Activated B cell treated with CpG ODN at 0.5 μM for 24 hours (primary cell): ENCODE measurements around the gene DNAH17. TPM values are rescaled to one million over a fixed set of nuclear protein-coding genes. Genes with fewer than 3 reads are reported as not detected.

ENCODE experiments used
- ATAC-seq: fragments of 200-7000 bp; cut with Tn5 transposase; one replicate; pipeline ENCODE4 v1.10.0; 2021; ENCODE audit warnings: low read depth, mild to moderate bottlenecking, moderate library complexity
- CTCF ChIA-PET: fragments of 350-600 bp; sonication (Branson Sonifier 250); formaldehyde crosslinking; loops from one replicate; lab custom pipeline; 2021; ENCODE audit warnings: antibody characterized with exemption; lab: Charles Lee
- POLR2A ChIA-PET: fragments of 350-600 bp; sonication (Branson Sonifier 250); formaldehyde crosslinking; loops from one replicate; lab custom pipeline; 2021; ENCODE audit warnings: antibody characterized with exemption; lab: Charles Lee
- DNase-seq: peaks from one replicate; pipeline ENCODE4 v3.0.0; 2022
- H3K27ac Mint-ChIP-seq: one replicate; pipeline ENCODE4 v1.8.0; 2020; ENCODE audit warnings: mixed read lengths
- H3K27me3 Mint-ChIP-seq: one replicate; pipeline ENCODE4 v1.8.0; 2021; ENCODE audit warnings: mixed read lengths
- H3K36me3 Mint-ChIP-seq: one replicate; pipeline ENCODE4 v1.8.0; 2021; ENCODE audit warnings: low read depth, mixed read lengths
- H3K4me1 Mint-ChIP-seq: one replicate; pipeline ENCODE4 v1.8.0; 2021; ENCODE audit warnings: mixed read lengths
- H3K4me3 Mint-ChIP-seq: one replicate; pipeline ENCODE4 v1.8.0; 2020; ENCODE audit warnings: mild to moderate bottlenecking, mixed read lengths
- H3K9me3 Mint-ChIP-seq: one replicate; pipeline ENCODE4 v1.8.0; 2020; ENCODE audit warnings: mixed read lengths
- CTCF ChIP-seq: fragments of 200-600 bp; IDR thresholded peaks from one replicate; pipeline ENCODE4 v1.8.0; 2022; ENCODE audit warnings: antibody characterized with exemption, mild to moderate bottlenecking
- intact Hi-C: fragments of 100-400 bp; cut with micrococcal nuclease; formaldehyde crosslinking; loops from one replicate; pipeline ENCODE4 v1.15.1; 2024
- total RNA-seq: library from RNA; stranded (reverse); gene quantifications from 2 replicates; pipeline ENCODE4 v1.2.3, GENCODE V29; 2022

DNAH17 gene
- total RNA-seq, 1 donor from 2014 or later = 0.13 TPM

DNA sequence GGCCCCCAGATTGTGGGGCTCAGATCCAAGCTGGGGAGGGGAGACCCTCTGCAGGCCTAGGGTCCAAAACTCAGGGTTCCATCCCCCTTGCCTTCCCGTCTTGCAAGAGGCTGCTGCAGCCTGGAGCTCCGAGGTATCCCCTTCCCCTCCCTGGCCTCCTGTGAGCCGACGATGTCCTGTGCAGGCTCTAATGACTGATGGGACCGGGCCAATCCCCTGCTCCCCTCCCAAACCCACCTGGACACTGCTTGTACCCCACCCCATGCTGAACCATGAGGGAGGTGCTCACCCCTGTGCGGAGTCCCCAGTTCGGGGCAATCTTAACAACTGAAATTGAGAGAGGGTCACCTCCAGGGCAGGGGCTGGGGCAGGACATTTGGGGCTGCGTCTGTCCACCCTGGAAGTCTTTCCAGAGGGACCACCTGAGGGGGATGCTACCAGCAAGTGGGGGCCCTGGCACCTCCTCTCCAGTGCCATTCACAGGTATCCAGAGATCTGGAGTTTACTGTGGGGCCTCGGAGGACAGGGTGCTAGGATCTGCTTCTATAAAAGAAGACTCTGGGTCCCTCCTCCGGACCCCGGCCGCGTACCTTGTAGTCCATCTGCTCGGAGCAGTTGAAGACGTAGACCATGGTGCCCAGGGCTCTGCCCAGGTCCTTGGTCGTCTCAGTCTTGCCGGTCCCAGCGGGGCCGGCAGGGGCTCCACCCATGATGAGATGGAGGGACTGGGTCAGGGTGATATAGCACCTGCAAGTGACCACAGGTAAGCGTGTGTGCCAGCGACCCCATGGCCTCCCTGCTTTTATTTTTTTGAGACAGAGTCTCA, 77.3 kb downstream of the DNAH17 start:
- intact Hi-C loops = no loop called here
- H3K27me3 Mint-ChIP-seq = no peaks in the 10 kb centered on the region
- no peak for DNase-seq

DNA sequence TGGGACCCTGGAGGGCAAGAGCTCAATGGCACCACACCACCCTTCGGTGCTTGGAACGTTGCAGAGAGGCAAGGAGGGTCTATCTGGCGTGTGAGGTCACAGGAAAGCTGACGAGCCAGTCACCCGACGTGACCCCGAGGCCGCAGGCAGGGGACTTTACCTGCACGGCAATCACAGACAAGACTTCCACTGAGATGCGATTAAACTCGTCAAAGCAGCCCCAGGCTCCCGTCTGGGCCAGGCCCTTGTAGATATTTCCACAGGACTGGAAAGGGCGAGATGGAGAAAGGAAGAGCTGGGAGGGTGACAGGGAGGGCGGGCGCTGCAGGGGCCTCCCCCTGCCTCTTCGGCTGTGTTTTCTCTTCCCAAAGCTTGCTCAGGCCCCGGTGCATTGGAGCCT, 78.3 kb downstream of the DNAH17 start:
- no peaks in the 10 kb centered on the region for H3K27me3 Mint-ChIP-seq
- no peak overlapping the region for H3K4me3 Mint-ChIP-seq
- POLR2A ChIA-PET = no interaction called here
- no peaks in the 10 kb centered on the region for H3K4me1 Mint-ChIP-seq
- H3K9me3 Mint-ChIP-seq = no peaks in the 10 kb centered on the region
- no peak for TF ChIP-seq CTCF
- H3K27ac Mint-ChIP-seq = no peak overlapping the region
- no peak for ATAC-seq
- DNase-seq = no peak
- no peaks in the 10 kb centered on the region for H3K36me3 Mint-ChIP-seq
- CTCF ChIA-PET = interaction anchor here (1.0 kb wide), 1 partner anchor 209 kb away, joined by 4 read pairs; no protein-coding TSS in a partner anchor
- intact Hi-C loops = no loop called here

More for the DNA sequence above, 77.3 kb downstream of the DNAH17 start:
- H3K36me3 Mint-ChIP-seq = no peaks in the 10 kb centered on the region
- H3K4me1 Mint-ChIP-seq = no peaks in the 10 kb centered on the region
- POLR2A ChIA-PET = no interaction called here
- TF ChIP-seq CTCF = no peak
- H3K4me3 Mint-ChIP-seq = no peak overlapping the region
- H3K9me3 Mint-ChIP-seq = no peaks in the 10 kb centered on the region
- no peak overlapping the region for H3K27ac Mint-ChIP-seq
- CTCF ChIA-PET = no interaction called here
- ATAC-seq = no peak

DNA sequence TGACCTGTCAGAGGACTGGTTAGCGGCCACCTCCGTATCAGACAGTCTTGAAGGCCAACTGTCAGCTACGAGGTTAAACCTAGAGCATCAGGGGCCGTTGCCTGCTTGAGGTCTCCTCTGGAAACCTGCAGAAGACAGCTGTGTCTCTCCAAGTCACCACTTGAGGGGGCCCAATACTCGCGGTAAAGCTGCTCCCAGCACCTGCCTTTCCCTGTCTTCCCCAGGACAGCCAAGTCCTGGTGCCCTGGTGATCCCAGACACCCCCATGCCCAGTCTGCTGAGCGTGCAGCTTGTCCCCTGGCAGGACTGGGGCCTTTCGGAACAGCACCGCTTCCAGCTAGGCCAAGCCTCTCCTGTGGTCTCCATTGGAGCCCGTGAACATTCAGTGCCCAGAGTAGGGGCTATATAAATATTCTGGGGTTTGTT, 80.1 kb downstream of the DNAH17 start:
- no peaks in the 10 kb centered on the region for H3K36me3 Mint-ChIP-seq
- H3K9me3 Mint-ChIP-seq = no peaks in the 10 kb centered on the region
- no peaks in the 10 kb centered on the region for H3K4me1 Mint-ChIP-seq
- H3K4me3 Mint-ChIP-seq = no peak overlapping the region
- ATAC-seq (peak; percentile 77), DNase-seq (peak; percentile 26)
- no peaks in the 10 kb centered on the region for H3K27me3 Mint-ChIP-seq
- no peak overlapping the region for H3K27ac Mint-ChIP-seq
- peak; percentile 19 for TF ChIP-seq CTCF
- ChIA-PET POLR2A (interaction anchor here (0.8 to 1.0 kb wide), 2 partner anchors 302 to 479 kb away, joined by 3 read pairs; no protein-coding TSS in a partner anchor), CTCF (interaction anchor here (0.6 to 1.4 kb wide), 10 partner anchors 11 to 475 kb away, joined by 3 to 12 read pairs (median 4); no protein-coding TSS in a partner anchor)
- intact Hi-C loops = loop anchor here (1.0 kb wide), 3 partner anchors 211 to 346 kb away; no protein-coding TSS in a partner anchor

- DNase-seq = no peak
- H3K36me3 Mint-ChIP-seq = no peaks in the 10 kb centered on the region
- H3K27me3 Mint-ChIP-seq = no peaks in the 10 kb centered on the region
- no peak for ATAC-seq
- no peak overlapping the region for H3K4me3 Mint-ChIP-seq
- ChIA-PET POLR2A (no interaction called here), CTCF (interaction anchor here (1.3 to 1.4 kb wide), 2 partner anchors 212 to 475 kb away, joined by 7 to 10 read pairs; no protein-coding TSS in a partner anchor)
- no peaks in the 10 kb centered on the region for H3K9me3 Mint-ChIP-seq
- no peak overlapping the region for H3K27ac Mint-ChIP-seq
- no peaks in the 10 kb centered on the region for H3K4me1 Mint-ChIP-seq
- TF ChIP-seq CTCF = no peak
- intact Hi-C loops = no loop called here
These were observed 80.9 kb downstream of the DNAH17 start for GRCh38 chr17:78496311-78496710.

- ATAC-seq (no peak), DNase-seq (no peak)
- Mint-ChIP-seq H3K27me3 (no peaks in the 10 kb centered on the region), H3K9me3 (no peaks in the 10 kb centered on the region), H3K4me3 (no peak overlapping the region), H3K27ac (no peak overlapping the region), H3K36me3 (no peaks in the 10 kb centered on the region), H3K4me1 (no peaks in the 10 kb centered on the region)
- TF ChIP-seq CTCF = no peak
- POLR2A ChIA-PET = no interaction called here
- CTCF ChIA-PET = no interaction called here
- intact Hi-C loops = no loop called here
These were observed 81.6 kb downstream of the DNAH17 start for GRCh38 chr17:78495634-78496033.
